ENCODE results near the gene WDSUB1.

WDSUB1 gene

DNA sequence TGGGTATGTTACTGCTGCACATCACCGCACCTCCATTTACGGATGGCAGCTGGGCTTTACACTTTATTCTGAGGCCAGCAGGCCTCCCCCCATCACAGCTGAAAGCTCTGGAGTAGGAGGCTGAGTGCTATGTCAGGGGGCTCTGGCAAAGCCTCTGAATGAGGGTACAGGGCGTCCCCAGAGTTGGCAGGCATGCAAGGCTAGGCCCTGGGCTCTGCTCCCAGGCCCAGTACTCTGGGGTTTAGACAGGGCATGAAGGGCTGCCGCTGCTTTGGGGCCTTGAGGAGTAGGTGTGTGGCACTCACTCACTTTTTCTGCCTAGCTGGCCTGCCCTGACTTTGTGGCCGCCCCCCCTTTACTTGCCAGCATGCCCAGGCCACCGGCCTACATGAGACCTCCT lies 90.8 kb downstream of the WDSUB1 start:
- DNase-seq (ENCODE audit: low read depth in 2 of 2) = no peak

DNA sequence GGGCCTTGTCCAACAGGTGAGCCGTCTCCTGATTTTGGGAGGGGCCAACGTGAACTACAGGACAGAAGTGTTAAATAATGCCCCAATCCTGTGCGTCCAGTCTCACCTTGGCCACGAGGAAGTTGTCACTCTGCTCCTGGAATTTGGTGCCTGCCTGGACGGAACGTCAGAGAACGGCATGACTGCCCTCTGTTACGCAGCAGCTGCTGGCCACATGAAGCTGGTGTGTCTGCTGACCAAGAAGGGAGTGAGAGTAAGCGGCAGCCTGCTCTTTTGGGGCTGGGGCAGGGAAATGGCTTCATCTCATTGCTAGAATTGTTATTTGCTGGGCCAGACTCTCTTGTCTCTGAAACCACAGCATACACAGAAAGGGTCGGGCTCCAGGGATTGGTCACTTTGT lies 92.3 kb downstream of the WDSUB1 start:
- no peak for DNase-seq (ENCODE audit: low read depth in 2 of 2)

- no peak for DNase-seq (ENCODE audit: low read depth in 2 of 2)
Measured at GRCh38 chr2:159193791-159194190, 92.7 kb downstream of the WDSUB1 start.

DNA sequence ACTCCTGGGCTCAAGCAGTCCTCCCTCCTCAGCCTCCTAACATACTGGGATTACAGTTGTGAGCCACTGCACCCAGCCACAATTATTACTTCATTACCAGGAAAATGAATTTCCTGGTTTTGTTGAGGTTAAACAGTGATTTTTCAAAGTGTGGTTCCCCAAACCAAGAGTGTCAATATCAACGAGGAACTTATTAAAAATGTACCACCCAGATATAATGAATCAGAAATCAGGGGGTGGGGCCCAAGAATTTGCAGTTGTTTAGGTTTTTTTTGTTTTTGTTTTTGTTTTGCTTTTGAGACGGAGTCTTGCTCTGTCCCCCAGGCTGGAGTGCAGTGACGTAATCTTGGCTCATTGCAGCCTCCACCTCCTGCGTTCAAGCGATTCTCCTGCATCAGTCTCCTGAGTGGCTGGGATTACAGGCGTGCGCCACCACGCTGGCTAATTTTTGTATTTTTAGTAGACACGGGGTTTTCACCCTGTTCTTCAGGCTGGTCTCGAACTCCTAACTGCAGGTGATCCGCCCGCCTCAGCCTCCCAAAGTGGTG lies 94.1 kb downstream of the WDSUB1 start:
- no peak for DNase-seq (ENCODE audit: low read depth in 2 of 2)

DNA sequence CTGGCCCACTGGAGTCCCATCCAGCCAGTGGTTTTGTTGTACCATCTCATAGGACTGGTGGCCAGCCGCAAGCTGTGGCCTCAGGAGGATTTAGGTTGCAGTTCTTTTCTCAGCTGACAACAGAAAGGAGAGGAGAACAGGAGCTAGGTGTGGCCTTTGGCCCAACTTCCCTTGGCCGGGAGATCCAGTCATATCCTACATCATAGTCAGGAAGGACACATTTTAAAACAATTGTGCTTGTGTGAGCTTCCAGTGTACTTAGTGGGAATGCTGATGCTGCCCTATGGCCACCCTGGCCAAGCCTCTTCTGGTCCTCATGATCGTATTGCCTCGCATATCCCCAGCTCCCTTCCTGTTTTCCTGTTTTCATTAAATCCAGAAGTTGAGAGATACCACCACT lies 98.1 kb downstream of the WDSUB1 start:
- no peak for DNase-seq (ENCODE audit: low read depth in 2 of 2)

DNA sequence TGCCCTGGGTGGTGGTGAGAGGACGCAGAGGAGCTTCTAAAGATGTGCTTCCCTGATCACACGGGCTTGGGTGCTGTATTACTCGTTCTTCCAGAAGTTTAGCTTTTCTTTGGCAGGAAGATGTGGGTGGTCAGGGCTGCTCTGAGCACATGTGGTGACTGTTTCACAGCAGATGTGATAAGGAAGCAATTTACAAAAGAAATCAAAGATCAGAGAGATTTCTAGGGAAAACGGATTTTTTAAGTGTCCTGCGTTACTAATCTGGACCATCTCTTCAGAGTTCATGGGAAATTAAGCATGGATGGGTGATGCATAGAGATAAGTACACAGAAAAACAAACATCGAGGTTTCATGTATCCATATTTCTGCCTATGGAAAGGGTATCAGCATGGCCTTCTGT lies 99.4 kb downstream of the WDSUB1 start:
- DNase-seq (ENCODE audit: low read depth in 2 of 2) = no peak

GRCh38 chr2:159186462-159186861 lies 100.0 kb downstream of the WDSUB1 start:
- no peak for DNase-seq (ENCODE audit: low read depth in 2 of 2)
